NK-92 treated with Interleukin-12 subunit alpha and Interleukin-12 subunit beta, amount 100 ng/mL, for 24 hours (cell line): ENCODE data around the gene PCMT1.
"Not testable (repeated sequence)": the region's sequence is repeated elsewhere in the genome, so short reads cannot be mapped to it uniquely, and the experiment has no call there.

Experiments used
- DNase-seq: peaks from one replicate; lab custom pipeline; 2025; lab: John Stamatoyannopoulos, UW

The PCMT1 gene

GRCh38 chr6:149820506-149820905 lies 71.0 kb downstream of the PCMT1 start:
- DNase-seq = no peak

GRCh38 chr6:149821492-149821891 lies 72.0 kb downstream of the PCMT1 start:
- no peak for DNase-seq

- no peak for DNase-seq
These were observed 73.5 kb downstream of the PCMT1 start for GRCh38 chr6:149823013-149823412.

GRCh38 chr6:149825292-149825691 lies 75.8 kb downstream of the PCMT1 start:
- DNase-seq = no peak

- no peak for DNase-seq
These were observed 81.3 kb downstream of the PCMT1 start for GRCh38 chr6:149830731-149831307.

GRCh38 chr6:149831308-149831820 lies 81.8 kb downstream of the PCMT1 start:
- DNase-seq = no peak

GRCh38 chr6:149833651-149834050 lies 84.1 kb downstream of the PCMT1 start:
- no peak for DNase-seq

- peak; percentile 11 for DNase-seq
These were observed 85.3 kb downstream of the PCMT1 start for GRCh38 chr6:149834513-149835481.

GRCh38 chr6:149840345-149841075 lies 91.0 kb downstream of the PCMT1 start:
- peak; percentile 19 for DNase-seq

- DNase-seq = no peak
These were observed 92.8 kb downstream of the PCMT1 start for GRCh38 chr6:149842331-149842730.

GRCh38 chr6:149843051-149843633 lies 93.6 kb downstream of the PCMT1 start:
- no peak for DNase-seq

- DNase-seq = not testable (repeated sequence)
These were observed 94.5 kb downstream of the PCMT1 start for GRCh38 chr6:149844036-149844435.

- DNase-seq = no peak
These were observed 94.9 kb downstream of the PCMT1 start for GRCh38 chr6:149844480-149844879.

GRCh38 chr6:149845549-149845948 lies 96.0 kb downstream of the PCMT1 start:
- no peak for DNase-seq

GRCh38 chr6:149846321-149846720 lies 96.8 kb downstream of the PCMT1 start:
- no peak for DNase-seq

GRCh38 chr6:149847939-149848267 lies 98.4 kb downstream of the PCMT1 start:
- DNase-seq = no peak

GRCh38 chr6:149848343-149848742 lies 98.8 kb downstream of the PCMT1 start:
- not testable (repeated sequence) for DNase-seq

- no peak for DNase-seq
These were observed 102.0 kb downstream of the PCMT1 start for GRCh38 chr6:149851461-149852110.

- no peak for DNase-seq
These were observed 102.6 kb downstream of the PCMT1 start for GRCh38 chr6:149852180-149852579.

GRCh38 chr6:149852881-149853280 lies 103.3 kb downstream of the PCMT1 start:
- no peak for DNase-seq

- DNase-seq = not testable (repeated sequence)
These were observed 104.5 kb downstream of the PCMT1 start for GRCh38 chr6:149854017-149854416.

GRCh38 chr6:149854532-149854931 lies 105.0 kb downstream of the PCMT1 start:
- DNase-seq = no peak
